NCI-H748 (cell line): ENCODE results near the gene USP20.

Source experiments
- DNase-seq: peaks from one replicate; lab custom pipeline; 2025; ENCODE audit not compliant: unreplicated experiment; lab: John Stamatoyannopoulos, UW

The USP20 gene

GRCh38 chr9:129823542-129823934 lies 11.7 kb upstream of the USP20 start:
- DNase-seq, result no peak

DNA sequence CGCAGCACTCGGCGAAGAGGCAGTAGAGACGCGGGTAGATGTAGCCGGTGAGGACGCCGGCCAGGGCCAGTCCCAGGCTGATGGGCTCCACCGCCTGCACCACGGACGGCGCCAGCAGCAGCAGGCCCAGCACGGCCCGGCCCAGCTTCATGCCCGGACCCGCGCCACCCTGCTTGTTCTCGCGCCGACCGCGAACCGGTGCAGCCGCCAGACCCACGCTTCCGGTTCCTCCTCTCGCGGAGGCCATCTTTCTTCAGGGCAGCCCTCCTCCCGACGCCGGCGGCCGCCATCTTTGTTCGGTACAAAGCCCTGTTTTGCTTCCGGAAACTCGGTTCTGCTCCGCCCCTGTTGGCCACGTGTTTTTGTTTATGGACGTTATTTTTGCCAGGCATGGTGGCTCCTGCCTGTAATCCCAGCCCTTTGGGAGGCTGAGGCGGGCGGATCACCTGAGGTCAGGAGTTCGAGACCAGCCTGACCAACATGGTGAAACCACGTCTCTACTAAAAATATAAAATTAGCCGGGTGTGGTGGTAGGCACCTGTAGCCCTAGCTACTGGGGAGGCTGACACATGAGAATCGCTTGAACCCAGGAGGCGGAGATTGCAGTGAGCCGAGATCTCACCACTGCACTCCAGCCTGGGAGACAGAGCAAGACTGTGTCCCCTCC lies 11.2 kb upstream of the USP20 start, which contains the start of gene TOR1A:
Gene TOR1A (minus strand): TSS at position 202 of the 667 bp plus-strand sequence. CDS start 51 bp downstream, at position 151.
- DNase-seq, result peak; percentile 95

DNA sequence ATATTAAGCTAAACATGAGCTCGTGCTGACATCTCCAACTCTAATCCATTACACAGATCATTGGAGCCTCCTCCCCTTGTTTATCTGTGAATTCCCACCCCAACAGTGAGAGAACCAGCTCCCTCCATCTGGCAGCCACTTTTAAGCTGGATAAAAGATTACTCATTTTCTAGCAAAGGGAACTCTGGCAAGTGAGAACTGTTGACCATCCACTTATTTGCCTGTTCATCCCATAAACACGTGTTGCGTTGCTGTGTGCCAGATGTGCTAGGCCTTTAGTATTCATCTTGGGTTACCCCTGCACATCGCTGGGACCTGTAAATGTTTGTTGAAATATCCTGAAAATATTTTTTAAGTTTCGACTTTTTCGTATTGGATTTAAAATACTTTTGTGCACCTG lies 8.9 kb upstream of the USP20 start:
- no peak for DNase-seq

GRCh38 chr9:129826759-129827158 lies 8.5 kb upstream of the USP20 start:
- no peak for DNase-seq

- no peak for DNase-seq
Measured at GRCh38 chr9:129828051-129828450, 7.2 kb upstream of the USP20 start.

- DNase-seq, result no peak
Measured at GRCh38 chr9:129828969-129829368, 6.3 kb upstream of the USP20 start.

DNA sequence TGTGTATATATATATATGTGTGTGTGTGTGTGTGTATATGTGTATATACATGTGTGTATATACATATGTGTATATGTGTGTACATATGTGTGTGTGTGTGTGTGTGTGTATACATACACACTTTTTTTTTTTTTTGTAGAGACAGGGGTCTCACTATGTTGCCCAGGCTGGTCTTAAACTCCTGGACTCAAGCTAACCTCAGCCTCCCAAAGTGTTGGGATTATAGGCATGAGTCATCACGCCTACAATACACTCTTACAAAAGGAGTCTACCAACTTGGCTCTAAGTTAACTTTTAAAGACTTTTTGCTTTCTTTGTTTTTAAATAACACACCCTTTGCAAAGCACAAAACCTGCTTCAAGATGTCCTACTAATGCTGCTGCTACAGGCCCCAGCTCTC lies 2.3 kb upstream of the USP20 start:
- no peak for DNase-seq

- DNase-seq, result no peak
Measured at GRCh38 chr9:129834489-129835127, 650 bp upstream of the USP20 start.

GRCh38 chr9:129835860-129836223 lies 584 bp downstream of the USP20 start:
- no peak for DNase-seq

DNA sequence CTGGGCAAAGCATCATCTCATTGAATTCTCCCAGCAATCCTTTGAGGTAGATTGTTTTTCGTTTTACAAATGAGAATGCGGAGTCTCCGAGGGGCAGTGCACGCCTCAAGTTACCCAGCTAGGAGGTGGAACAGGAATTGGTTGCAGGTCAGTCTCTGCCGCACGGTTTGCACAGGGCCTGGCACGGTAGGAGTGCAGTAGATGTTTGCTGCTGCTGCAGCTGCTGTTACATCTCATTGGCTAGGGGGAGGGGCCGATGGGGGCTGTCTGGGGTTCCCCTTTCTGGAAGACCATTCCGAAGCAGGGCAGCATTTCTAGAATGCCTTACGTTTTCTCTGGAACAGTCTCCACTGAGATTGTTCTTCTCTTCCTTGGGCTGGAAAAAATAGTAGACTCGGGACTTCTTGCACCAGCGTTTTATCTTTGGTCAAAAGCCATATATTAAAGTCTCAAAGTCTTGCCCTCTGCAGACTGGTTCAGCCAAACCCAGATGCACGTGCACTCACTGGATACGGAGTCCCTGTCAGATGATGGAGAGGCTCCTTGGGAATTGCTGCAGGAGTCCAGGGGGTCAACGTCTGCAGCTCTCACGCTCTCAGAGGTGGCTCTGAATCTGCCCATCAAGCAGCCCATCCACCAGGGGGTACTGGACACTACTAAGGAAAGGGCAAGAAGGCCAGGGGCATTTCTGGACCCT lies 1.2 kb downstream of the USP20 start:
- DNase-seq, result no peak

GRCh38 chr9:129838707-129839259 lies 3.5 kb downstream of the USP20 start:
- no peak for DNase-seq

DNA sequence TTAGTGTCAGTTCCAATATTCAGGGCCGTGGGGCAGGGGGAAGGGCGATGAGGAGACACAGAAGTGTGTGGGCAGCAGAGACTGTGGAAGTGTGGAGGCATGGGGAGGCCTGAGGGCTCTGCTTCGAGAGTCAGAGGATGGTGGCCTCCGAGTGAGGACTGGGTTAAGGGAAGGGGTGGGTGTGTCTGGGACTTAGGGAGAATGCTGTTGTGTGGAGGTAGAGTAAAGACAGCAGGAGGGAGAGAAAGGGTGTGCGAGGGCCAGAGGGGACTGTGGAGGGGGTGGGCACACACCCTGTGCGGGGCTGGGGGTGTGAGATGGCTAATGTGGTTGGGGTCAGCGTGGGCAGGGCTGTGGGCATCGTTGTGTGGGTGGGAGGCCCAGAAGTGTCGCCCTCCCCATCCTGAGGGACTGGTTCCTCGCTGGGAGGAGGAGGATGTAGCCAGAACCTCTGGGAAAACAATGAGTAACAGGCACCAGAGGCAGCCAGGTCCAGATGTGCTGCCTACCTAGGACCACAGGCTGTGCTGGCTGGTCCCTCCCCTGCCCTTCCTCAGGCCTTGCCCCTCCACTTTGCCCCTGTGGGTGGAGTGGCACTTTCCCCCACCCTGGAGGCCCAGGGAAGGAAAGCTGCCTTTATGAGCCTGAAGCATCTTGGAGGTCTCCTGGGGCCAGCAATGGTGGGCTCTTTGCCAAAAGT lies 4.2 kb downstream of the USP20 start:
- DNase-seq, result no peak

DNA sequence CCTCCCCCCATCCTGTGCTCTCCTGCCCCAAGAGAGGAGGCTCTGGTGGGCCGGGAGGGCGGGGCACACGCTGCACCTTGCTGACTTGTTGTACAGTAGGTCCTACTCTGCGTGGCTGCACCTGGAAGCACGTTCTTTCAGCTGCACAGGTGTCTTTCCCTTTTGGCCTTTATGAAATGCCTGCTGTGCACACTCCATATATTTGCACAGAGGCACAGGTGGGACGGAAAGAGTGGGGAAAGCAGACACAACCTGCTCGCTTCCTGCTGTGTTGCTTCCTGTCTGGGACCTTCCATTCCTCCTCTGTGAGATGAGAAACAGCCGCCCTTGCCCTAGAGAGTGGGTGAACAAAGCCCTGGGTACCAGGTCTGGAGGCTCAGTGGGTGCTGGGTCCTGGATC lies 4.8 kb downstream of the USP20 start:
- peak; percentile 99 for DNase-seq

- no peak for DNase-seq
Measured at GRCh38 chr9:129841071-129841470, 5.8 kb downstream of the USP20 start.

GRCh38 chr9:129845373-129845772 lies 10.1 kb downstream of the USP20 start:
- DNase-seq, result no peak

GRCh38 chr9:129848712-129849441 lies 13.6 kb downstream of the USP20 start:
- no peak for DNase-seq

- no peak for DNase-seq
Measured at GRCh38 chr9:129849901-129850300, 14.6 kb downstream of the USP20 start.

DNA sequence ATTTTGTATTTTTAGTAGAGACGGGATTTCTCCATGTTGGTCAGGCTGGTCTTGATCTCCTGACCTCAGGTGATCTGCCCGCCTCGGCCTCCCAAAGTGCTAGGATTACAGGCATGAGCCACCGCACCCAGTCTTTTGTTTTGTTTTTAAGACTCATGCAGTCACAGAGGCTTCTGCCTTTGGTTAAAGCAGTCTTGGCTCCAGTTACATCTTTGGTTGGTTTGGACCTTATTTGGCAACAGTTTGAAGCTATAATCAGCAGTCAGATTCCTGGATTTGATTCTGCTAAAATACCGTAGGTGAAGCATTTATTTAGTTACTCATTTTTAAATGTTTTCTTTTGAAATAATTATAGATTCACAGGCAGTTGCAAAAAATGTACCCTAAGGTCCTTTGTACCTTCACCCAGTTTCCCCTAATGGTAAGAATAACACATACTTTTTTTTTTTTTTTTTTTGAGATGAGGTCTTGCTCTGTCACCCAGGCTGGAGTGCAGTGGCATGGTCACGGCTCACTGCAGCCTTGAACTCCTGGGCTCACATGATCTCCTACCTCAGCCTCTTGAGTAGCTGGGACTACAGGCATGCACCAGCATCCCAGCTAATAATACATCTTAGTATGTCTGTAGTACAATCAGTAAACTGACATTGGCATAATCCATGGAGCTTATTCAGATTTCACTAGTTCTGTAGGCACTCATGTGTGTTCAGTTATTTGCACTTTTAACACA lies 15.7 kb downstream of the USP20 start:
- no peak for DNase-seq

- no peak for DNase-seq
Measured at GRCh38 chr9:129851821-129852220, 16.6 kb downstream of the USP20 start.

DNA sequence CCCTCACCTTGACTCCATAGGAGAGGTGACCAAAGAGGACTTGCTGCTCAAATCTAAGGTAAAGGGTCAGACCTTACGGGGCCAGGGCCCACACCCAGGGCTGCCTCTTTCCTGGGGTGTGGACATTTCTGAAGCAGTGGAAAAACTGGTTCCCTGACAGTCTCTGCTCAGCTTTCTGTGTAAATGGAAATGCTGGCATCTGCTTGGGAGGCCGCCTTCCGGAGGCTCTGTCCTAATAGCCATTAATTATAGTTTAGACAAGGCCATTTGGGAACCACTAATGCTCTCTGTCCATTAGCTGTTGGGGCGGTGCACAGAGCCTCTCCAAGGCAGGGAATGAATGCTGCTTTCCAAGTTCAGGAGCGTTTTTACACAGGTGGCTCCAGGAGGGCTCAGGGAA lies 17.3 kb downstream of the USP20 start:
- peak; percentile 28 for DNase-seq
